Measurements from ENCODE around the gene C16orf54.
"Not testable (repeated sequence)": the region's sequence is repeated elsewhere in the genome, so short reads cannot be mapped to it uniquely, and the experiment has no call there.

- not testable (repeated sequence) for TF ChIP-seq CTCF (IDR thresholded peaks at IDR 0.05; ENCODE audit: low read depth, low read length, missing input control); RAD21 (IDR thresholded peaks at IDR 0.05); REST (IDR thresholded peaks at IDR 0.05); FOXA1 (IDR thresholded peaks at IDR 0.05)
These were observed 728 bp upstream of the C16orf54 start for GRCh38 chr16:29746518-29746917.
